Spleen (tissue), 11 donors: Measurements from ENCODE around the gene GRIN2D. TPM values are rescaled to one million over a fixed set of nuclear protein-coding genes. Genes with fewer than 3 reads are reported as not detected.

Source experiments
- DNase-seq: peaks from one replicate; pipeline ENCODE4 v3.0.0-alpha.2; 2020
- H3K27ac ChIP-seq, 8 donors: fragments of 200-600 bp; sonication (generic) in 7 of 8; 1 replicate in 4 of 8; 2 replicates in 4 of 8; pipeline versions ENCODE4 v1.5.0 to v1.8.0; 2016 to 2021; ENCODE audit warnings: inconsistent platforms in 4 of 8, mild to moderate bottlenecking in 4 of 8, moderate library complexity in 1 of 8
- H3K27me3 ChIP-seq, 7 donors: fragments of 200-600 bp; sonication (generic) in 6 of 7; replicated peaks in 1 of 7; 1 replicate in 4 of 7; 2 replicates in 3 of 7; pipeline versions ENCODE4 v1.5.0 to v1.8.0; 2016 to 2021; ENCODE audit warnings: inconsistent platforms in 3 of 7, mild to moderate bottlenecking in 1 of 7
- H3K36me3 ChIP-seq, 6 donors: fragments of 200-600 bp; sonication (generic) in 5 of 6; 1 replicate in 4 of 6; 2 replicates in 2 of 6; pipeline versions ENCODE4 v1.5.0 to v1.8.0; 2016 to 2021; ENCODE audit warnings: inconsistent platforms in 2 of 6
- H3K4me1 ChIP-seq, 6 donors: fragments of 200-600 bp; sonication (generic) in 5 of 6; 1 replicate in 3 of 6; 2 replicates in 3 of 6; pipeline versions ENCODE4 v1.5.0 to v1.8.0; 2016 to 2021; ENCODE audit warnings: inconsistent platforms in 3 of 6
- H3K4me3 ChIP-seq, 8 donors: fragments of 200-600 bp; sonication (generic) in 7 of 8; 1 replicate in 4 of 8; 2 replicates in 4 of 8; pipeline versions ENCODE4 v1.5.0 to v1.8.0; 2016 to 2021; ENCODE audit warnings: inconsistent platforms in 4 of 8, mild to moderate bottlenecking in 4 of 8, moderate library complexity in 2 of 8
- H3K9me3 ChIP-seq, 8 donors: fragments of 200-600 bp; sonication (generic) in 7 of 8; 1 replicate in 4 of 8; 2 replicates in 4 of 8; pipeline versions ENCODE4 v1.5.0 to v1.8.0; 2016 to 2021; ENCODE audit warnings: inconsistent platforms in 4 of 8
- POLR2A ChIP-seq, 3 donors: fragments of 450-650 bp; IDR thresholded peaks; one replicate each; pipeline ENCODE4 v1.5.1; 2017; ENCODE audit warnings: antibody characterized with exemption in 3 of 3, mild to moderate bottlenecking in 1 of 3
- POLR2AphosphoS5 ChIP-seq, 3 donors: sonication (generic); formaldehyde crosslinking; IDR thresholded peaks; one replicate each; pipeline ENCODE4 v1.5.1; 2017; ENCODE audit warnings: antibody characterized with exemption in 3 of 3
- WGBS, 5 donors: extraction: QIAGEN DNeasy Blood & Tissue Kit in 3 of 5; methylation state at CpG; one replicate each; pipeline versions ENCODE4 v1.1.5 to v1.1.7; 2013 to 2018; 5-methylcytosine and 5-hydroxymethylcytosine counted together
- intact Hi-C: fragments of 100-400 bp; cut with DNase I; formaldehyde crosslinking; loops from one replicate; pipeline ENCODE4 v1.15.0; 2023; ENCODE audit warnings: low total_unique reads
- polyA plus RNA-seq, 3 donors: library from polyadenylated mRNA; stranded (reverse); fragments of 200-250 nt; gene quantifications; one replicate each; pipeline ENCODE4 v1.2.1, GENCODE V29; 2013
- total RNA-seq, 7 donors: library from RNA; depleted of rRNA in 3 of 7; stranded (reverse); fragments of >200 nt in 3 of 7; fragmentation: NEBNext Ultra II Directional in 4 of 7; extraction: Animal tissue kit (Norgen Biotek cat#: 25700) in 4 of 7; gene quantifications; one replicate each; pipeline versions ENCODE4 v1.1.0 to v1.2.1, GENCODE V29; 2016 to 2021
- TF ChIP-seq, protein P1 (sequence below), 11 experiments: fragments of 200-600 bp in 7 of 11; fragments of 450-650 bp in 4 of 11; sonication (generic) in 4 of 11; IDR thresholded peaks in 8 of 11; conservative IDR thresholded peaks in 3 of 11; 1 replicate in 7 of 11; 2 replicates in 4 of 11; pipeline versions ENCODE4 v1.4.0 to v1.8.0; 2016 to 2021; ENCODE audit warnings: antibody characterized with exemption in 11 of 11, inconsistent platforms in 4 of 11, mild to moderate bottlenecking in 1 of 11
- donor health status: healthy with polysubstance abuse.
- donor health status: DM: no; HTN: no; CAD: no; lungs with moderate emphysema.
- donor health status: DM: no; HTN: no; CAD: no.
- donor health status: Bipolar disorder and iron deficiency.
- donor health status: healthy.
- donor health status: DM: no; HTN: no; CAD: no.
- donor health status: DM: yes; HTN: yes; CAD: no.

Gene GRIN2D
- total and polyA plus RNA-seq, 10 donors, result 0.07 to 1.2 (median 0.50) TPM

GRCh38 chr19:48397263-48398101, 4.0 kb downstream of the GRIN2D start:
- peak overlapping the region in 2 of 8 donors; percentile 59 to 60 for H3K27ac ChIP-seq
- H3K4me3 ChIP-seq, result peak overlapping the region in 6 of 8 donors; percentile 11 to 72 (median 38)
- TF ChIP-seq POLR2AphosphoS5 (IDR thresholded peaks at IDR 0.05) (no peak), POLR2A (IDR thresholded peaks at IDR 0.05) (no peak)
- TF ChIP-seq, protein P1, sequence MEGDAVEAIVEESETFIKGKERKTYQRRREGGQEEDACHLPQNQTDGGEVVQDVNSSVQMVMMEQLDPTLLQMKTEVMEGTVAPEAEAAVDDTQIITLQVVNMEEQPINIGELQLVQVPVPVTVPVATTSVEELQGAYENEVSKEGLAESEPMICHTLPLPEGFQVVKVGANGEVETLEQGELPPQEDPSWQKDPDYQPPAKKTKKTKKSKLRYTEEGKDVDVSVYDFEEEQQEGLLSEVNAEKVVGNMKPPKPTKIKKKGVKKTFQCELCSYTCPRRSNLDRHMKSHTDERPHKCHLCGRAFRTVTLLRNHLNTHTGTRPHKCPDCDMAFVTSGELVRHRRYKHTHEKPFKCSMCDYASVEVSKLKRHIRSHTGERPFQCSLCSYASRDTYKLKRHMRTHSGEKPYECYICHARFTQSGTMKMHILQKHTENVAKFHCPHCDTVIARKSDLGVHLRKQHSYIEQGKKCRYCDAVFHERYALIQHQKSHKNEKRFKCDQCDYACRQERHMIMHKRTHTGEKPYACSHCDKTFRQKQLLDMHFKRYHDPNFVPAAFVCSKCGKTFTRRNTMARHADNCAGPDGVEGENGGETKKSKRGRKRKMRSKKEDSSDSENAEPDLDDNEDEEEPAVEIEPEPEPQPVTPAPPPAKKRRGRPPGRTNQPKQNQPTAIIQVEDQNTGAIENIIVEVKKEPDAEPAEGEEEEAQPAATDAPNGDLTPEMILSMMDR (IDR thresholded peaks at IDR 0.05 in 8 of 11, conservative IDR thresholded peaks at IDR 0.05 in 3 of 11), result no peak
- no peak for DNase-seq
- H3K9me3 ChIP-seq, result peaks cover 0 to 4% (median 0%) of the 10 kb centered on the region in 8 donors
- intact Hi-C loops, result no loop called here
- H3K36me3 ChIP-seq, result no peaks in the 10 kb centered on the region
- peaks cover 7 to 62% (median 48%) of the 10 kb centered on the region in 7 donors for H3K27me3 ChIP-seq
- WGBS, 5 donors, result 31 to 43% (median 39%) methylated on average over 22 of the region's 22 CpGs
- H3K4me1 ChIP-seq, result peaks cover 8 to 70% (median 34%) of the 10 kb centered on the region in 6 donors

DNA sequence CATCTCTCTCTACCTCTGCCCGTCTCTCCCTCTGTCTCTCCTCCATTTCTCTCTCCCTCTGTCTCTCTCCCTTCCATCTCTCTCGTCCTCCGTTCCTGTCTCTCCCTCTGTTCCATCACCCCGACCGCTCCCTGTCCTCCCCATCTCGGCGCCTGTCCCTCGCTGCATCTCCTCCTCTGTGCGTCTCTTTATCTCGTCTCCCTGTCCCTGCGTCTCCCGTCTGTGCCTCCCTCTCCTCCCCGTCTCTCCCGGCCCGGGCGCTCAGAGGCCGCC, 4.6 kb downstream of the GRIN2D start:
- Histone ChIP-seq H3K9me3 (peaks cover 0 to 4% (median 0%) of the 10 kb centered on the region in 8 donors), H3K27me3 (peaks cover 7 to 56% (median 44%) of the 10 kb centered on the region in 7 donors), H3K27ac (peak overlapping the region in 3 of 8 donors; percentile 59 to 80 (median 60)), H3K4me1 (peaks cover 8 to 68% (median 34%) of the 10 kb centered on the region in 6 donors), H3K36me3 (no peaks in the 10 kb centered on the region), H3K4me3 (peak overlapping the region in 7 of 8 donors; percentile 11 to 72 (median 38))
- no peak for TF ChIP-seq POLR2AphosphoS5 (IDR thresholded peaks at IDR 0.05)
- TF ChIP-seq POLR2A (IDR thresholded peaks at IDR 0.05), result no peak
- TF ChIP-seq, protein P1 (IDR thresholded peaks at IDR 0.05 in 8 of 11, conservative IDR thresholded peaks at IDR 0.05 in 3 of 11), result no peak
- intact Hi-C loops, result no loop called here
- 3 to 7% (median 4%) methylated on average over 16 to 17 of the region's 17 CpGs for WGBS, 5 donors
- no peak for DNase-seq

- intact Hi-C loops, result no loop called here
- Histone ChIP-seq H3K36me3 (no peaks in the 10 kb centered on the region), H3K9me3 (peaks cover 0 to 4% (median 0%) of the 10 kb centered on the region in 8 donors), H3K4me1 (peaks cover 8 to 68% (median 32%) of the 10 kb centered on the region in 6 donors), H3K4me3 (peak overlapping the region; percentile 11 to 72 (median 35)), H3K27me3 (peaks cover 7 to 51% (median 38%) of the 10 kb centered on the region in 7 donors), H3K27ac (peak overlapping the region in 5 of 8 donors; percentile 25 to 80 (median 59))
- 6 to 16% (median 6%) methylated on average over 30 to 104 of the region's 104 CpGs for WGBS, 5 donors
- TF ChIP-seq, protein P1 (IDR thresholded peaks at IDR 0.05 in 8 of 11, conservative IDR thresholded peaks at IDR 0.05 in 3 of 11), result no peak
- peak; percentile 69 to 74 (median 72) for TF ChIP-seq POLR2AphosphoS5 (IDR thresholded peaks at IDR 0.05)
- no peak for TF ChIP-seq POLR2A (IDR thresholded peaks at IDR 0.05)
- peak; percentile 96 for DNase-seq
Observed at GRCh38 chr19:48398375-48399235, 5.1 kb downstream of the GRIN2D start.
